Esophagus muscularis mucosa (tissue), 3 donors: Measurements from ENCODE around the gene FKRP.

Source experiments
- POLR2A ChIP-seq: fragments of 450-650 bp; IDR thresholded peaks from one replicate; pipeline ENCODE4 v1.6.1; 2017; ENCODE audit warnings: antibody characterized with exemption, moderate library complexity, mild to moderate bottlenecking, low read depth
- TF ChIP-seq, protein P1 (sequence below), 3 experiments: fragments of 200-600 bp in 2 of 3; fragments of 450-650 bp in 1 of 3; sonication (generic) in 2 of 3; IDR thresholded peaks; one replicate each; pipeline ENCODE4 v1.5.1; 2017 to 2019; ENCODE audit warnings: antibody characterized with exemption in 3 of 3, mild to moderate bottlenecking in 2 of 3, moderate library complexity in 1 of 3

DNA sequence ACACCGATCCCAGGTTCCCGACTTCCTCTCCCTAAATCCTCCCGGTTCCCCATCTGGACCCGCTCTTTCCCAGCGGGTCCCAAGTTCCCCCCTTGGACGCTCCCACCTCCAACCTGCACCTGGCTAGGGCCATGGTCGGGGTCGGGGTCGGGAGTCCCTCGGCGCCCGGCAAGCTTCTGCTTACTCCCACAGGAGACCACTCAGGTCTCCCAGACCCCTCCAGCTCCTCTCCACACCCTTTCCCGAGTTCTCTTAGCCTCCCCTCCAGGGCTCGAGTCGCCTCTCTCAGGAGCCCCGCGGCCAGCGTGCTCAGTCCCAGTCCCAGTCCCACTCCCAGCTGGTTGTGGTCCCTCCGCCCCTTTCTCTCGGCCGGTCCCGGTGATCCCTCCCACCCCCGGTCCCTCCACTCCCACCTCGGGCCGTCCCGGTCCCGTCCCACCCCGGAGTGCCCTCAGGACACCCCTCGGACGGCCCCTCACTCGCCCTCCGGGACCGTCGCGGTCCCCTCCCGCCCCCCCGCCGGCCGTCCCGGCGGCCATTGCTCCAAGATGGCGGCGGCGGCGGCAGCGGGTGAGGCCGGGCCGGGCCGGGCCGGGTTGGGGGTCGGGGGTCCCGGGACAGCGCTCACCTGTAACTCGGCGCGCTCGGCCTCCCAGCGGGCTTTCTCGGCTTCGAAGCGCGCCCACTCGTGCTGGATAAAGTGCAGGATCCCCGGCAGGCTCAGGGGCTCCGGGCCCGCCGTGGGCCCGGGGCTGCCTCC is at the start of gene FKRP:
- TF ChIP-seq, protein P1, sequence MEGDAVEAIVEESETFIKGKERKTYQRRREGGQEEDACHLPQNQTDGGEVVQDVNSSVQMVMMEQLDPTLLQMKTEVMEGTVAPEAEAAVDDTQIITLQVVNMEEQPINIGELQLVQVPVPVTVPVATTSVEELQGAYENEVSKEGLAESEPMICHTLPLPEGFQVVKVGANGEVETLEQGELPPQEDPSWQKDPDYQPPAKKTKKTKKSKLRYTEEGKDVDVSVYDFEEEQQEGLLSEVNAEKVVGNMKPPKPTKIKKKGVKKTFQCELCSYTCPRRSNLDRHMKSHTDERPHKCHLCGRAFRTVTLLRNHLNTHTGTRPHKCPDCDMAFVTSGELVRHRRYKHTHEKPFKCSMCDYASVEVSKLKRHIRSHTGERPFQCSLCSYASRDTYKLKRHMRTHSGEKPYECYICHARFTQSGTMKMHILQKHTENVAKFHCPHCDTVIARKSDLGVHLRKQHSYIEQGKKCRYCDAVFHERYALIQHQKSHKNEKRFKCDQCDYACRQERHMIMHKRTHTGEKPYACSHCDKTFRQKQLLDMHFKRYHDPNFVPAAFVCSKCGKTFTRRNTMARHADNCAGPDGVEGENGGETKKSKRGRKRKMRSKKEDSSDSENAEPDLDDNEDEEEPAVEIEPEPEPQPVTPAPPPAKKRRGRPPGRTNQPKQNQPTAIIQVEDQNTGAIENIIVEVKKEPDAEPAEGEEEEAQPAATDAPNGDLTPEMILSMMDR (IDR thresholded peaks at IDR 0.05) = no peak
- no peak for TF ChIP-seq POLR2A
